IPS DF 6.9 (cell line): ENCODE data around the gene SMIM27.
"Not testable (repeated sequence)": the region's sequence is repeated elsewhere in the genome, so short reads cannot be mapped to it uniquely, and the experiment has no call there.

Experiments
- DNase-seq: peaks from one replicate; pipeline ENCODE4 v3.0.0-alpha.2; 2013; ENCODE audit warnings: low read depth, low spot score
- H3K27ac ChIP-seq: one replicate; pipeline ENCODE4 v1.5.1; 2013; ENCODE audit warnings: low read length, control low read depth
- H3K27me3 ChIP-seq: 2 replicates; pipeline ENCODE4 v1.6.1; 2013; ENCODE audit warnings: mild to moderate bottlenecking, low read length; ENCODE audit not compliant: control insufficient read depth, insufficient read depth
- H3K36me3 ChIP-seq: 2 replicates; pipeline ENCODE4 v1.6.1; 2013; ENCODE audit warnings: low read length; ENCODE audit not compliant: control insufficient read depth, insufficient read depth
- H3K4me1 ChIP-seq: 2 replicates; pipeline ENCODE4 v1.6.1; 2013; ENCODE audit warnings: low read length; ENCODE audit not compliant: control insufficient read depth, insufficient read depth
- H3K4me3 ChIP-seq: 2 replicates; pipeline ENCODE4 v1.5.1; 2013; ENCODE audit warnings: mild to moderate bottlenecking, low read length
- H3K9me3 ChIP-seq: 2 replicates; pipeline ENCODE4 v1.6.1; 2013; ENCODE audit warnings: low read length, inconsistent platforms; ENCODE audit not compliant: control insufficient read depth, insufficient read depth
- WGBS: extraction: QIAGEN DNeasy Blood & Tissue Kit; methylation state at CpG from one replicate; pipeline ENCODE4 v1.1.7; 2013; ENCODE audit warnings: mixed read lengths, missing lambda C conversion rate; ENCODE audit not compliant: insufficient read length, insufficient coverage; 5-methylcytosine and 5-hydroxymethylcytosine counted together

Gene SMIM27

DNA sequence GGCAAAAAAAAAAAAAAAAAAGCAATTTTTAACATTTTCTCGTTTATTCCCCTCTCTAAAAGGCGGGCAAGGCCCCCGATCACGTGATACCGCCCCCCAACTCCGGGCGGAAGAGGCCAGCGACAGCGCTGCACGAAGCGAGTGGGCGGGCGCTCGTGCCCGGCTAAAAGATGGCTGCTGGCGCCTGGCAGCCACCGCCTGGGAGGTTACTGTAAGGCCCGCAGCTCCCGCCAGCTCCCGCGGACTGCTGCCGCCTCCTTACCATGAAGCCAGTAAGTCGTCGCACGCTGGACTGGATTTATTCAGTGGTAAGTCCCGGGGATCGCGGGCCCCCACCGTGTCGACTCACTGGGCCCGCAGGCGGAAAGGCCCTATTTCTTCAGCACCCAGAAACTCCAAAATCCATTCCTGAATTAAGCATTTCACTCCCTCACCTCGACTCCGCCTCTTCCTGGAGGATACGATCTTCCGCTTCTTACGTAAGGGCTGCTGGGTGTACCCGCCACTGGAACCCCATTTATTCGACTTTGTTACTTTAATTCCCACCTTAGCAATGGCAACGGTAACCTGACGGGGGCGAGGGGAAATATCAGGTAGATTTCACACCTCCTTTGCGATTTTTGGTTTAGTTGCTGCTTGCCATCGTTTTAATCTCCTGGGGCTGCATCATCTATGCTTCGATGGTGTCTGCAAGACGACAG lies at the start of gene SMIM27, which contains the start of gene TOPORS:
TSS of gene SMIM27 (plus strand) at position 156 of the 701 bp plus-strand sequence. CDS start at position 264, 108 bp downstream.
TSS of gene TOPORS (minus strand) at position 415 of the 701 bp plus-strand sequence. CDS start at position 265, 150 bp downstream.
- Histone ChIP-seq H3K36me3 (no peaks in the 10 kb centered on the region), H3K4me1 (no peaks in the 10 kb centered on the region), H3K27me3 (no peaks in the 10 kb centered on the region), H3K27ac (no peak within 1 kb of the TSS), H3K9me3 (no peaks in the 10 kb centered on the region), H3K4me3 (peak within 1 kb of the TSS; percentile 99)
- no peak for DNase-seq
- no CpG with 5 or more reads among the region's 46 CpGs for WGBS

- no CpG with 5 or more reads among the region's 4 CpGs for WGBS
- H3K27ac ChIP-seq, result no peak overlapping the region
- H3K4me3 ChIP-seq, result no peak overlapping the region
- H3K4me1 ChIP-seq, result no peaks in the 10 kb centered on the region; the same call in 1 of the 2 replicates
- no peak for DNase-seq
- no peaks in the 10 kb centered on the region for H3K9me3 ChIP-seq
- no peaks in the 10 kb centered on the region for H3K36me3 ChIP-seq
- H3K27me3 ChIP-seq, result no peaks in the 10 kb centered on the region
These were observed 49.7 kb upstream of the SMIM27 start for GRCh38 chr9:32502464-32502863.

DNA sequence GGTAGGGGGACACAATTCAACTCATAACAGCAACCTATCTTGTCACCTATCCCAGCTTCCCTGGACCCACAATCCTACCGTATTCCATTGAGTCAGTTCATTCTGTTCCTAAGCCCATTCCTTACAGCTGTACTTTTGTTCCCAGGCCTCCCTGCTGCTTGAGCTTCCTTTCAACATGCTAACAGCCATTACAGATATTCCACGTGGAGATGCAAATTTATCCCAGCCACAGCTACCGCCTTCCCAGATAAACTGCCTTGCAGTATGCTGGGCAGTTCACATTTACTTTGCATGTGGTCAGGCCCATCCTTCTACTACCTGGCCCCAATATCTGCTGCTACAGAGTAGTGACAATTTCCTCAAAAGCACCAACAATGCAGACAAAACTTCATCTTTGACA lies 49.1 kb upstream of the SMIM27 start:
- no peaks in the 10 kb centered on the region for H3K27me3 ChIP-seq
- no peaks in the 10 kb centered on the region for H3K36me3 ChIP-seq
- no peak overlapping the region for H3K27ac ChIP-seq
- WGBS, result no CpG with 5 or more reads among the region's 3 CpGs
- no peak overlapping the region for H3K4me3 ChIP-seq
- no peaks in the 10 kb centered on the region; the same call in 1 of the 2 replicates for H3K4me1 ChIP-seq
- H3K9me3 ChIP-seq, result no peaks in the 10 kb centered on the region
- no peak for DNase-seq

- H3K9me3 ChIP-seq, result no peaks in the 10 kb centered on the region
- no peak for DNase-seq
- H3K27me3 ChIP-seq, result no peaks in the 10 kb centered on the region
- no peak overlapping the region for H3K27ac ChIP-seq
- no peak overlapping the region for H3K4me3 ChIP-seq
- no peaks in the 10 kb centered on the region for H3K36me3 ChIP-seq
- no CpG with 5 or more reads among the region's 1 CpG for WGBS
- 0 out of 2 replicates have a peak, but pooled peaks cover 2% of the 10 kb centered on the region for H3K4me1 ChIP-seq
These were observed 43.4 kb upstream of the SMIM27 start for GRCh38 chr9:32508728-32509127.

GRCh38 chr9:32516241-32516640 lies 35.9 kb upstream of the SMIM27 start:
- Histone ChIP-seq H3K9me3 (peaks cover 1% of the 10 kb centered on the region; the same call in 1 of the 2 replicates), H3K36me3 (no peaks in the 10 kb centered on the region), H3K4me1 (no peaks in the 10 kb centered on the region), H3K27ac (no peak overlapping the region), H3K4me3 (no peak overlapping the region), H3K27me3 (0 out of 2 replicates have a peak, but pooled peaks cover 1% of the 10 kb centered on the region)
- DNase-seq, result no peak

DNA sequence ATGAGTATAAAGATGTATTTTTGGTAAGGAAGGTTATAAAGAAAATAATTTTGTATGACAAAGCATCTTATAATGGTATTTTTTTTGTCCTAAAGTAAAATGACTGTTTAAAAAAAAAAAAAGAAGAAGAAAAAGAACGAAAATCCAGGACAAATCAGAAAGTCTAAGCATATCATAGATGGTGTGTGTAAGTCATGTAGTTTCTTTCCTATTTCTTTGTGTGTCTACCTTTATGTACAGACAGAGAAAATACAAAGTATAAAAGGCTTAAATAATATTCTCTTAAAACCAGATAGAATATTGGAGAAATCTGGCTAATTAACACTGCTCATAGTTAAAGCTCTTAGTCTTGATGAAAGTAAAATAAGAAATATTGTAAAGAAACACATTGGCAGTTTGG lies 33.9 kb upstream of the SMIM27 start:
- no CpG with 5 or more reads among the region's 1 CpG for WGBS

DNA sequence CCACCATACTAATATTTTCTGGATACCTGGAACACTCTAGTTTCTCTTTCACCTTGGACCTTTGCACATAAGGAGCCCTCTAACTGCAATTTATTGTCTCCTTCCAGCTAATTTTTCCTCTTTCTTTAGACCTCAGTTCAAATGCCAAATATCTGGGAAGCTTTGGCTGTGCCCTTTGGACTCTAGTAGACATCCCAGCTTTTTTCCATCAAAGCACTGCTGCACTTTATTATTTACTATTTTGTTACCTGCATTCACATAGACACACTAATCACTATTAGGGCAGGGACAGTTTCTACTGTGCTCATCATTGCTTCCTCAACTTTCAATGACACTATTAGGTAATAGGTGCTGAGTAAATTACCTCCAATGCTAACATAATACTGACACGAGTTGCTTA lies 28.2 kb upstream of the SMIM27 start:
- H3K4me3 ChIP-seq, result no peak overlapping the region
- WGBS, result no CpG with 5 or more reads among the region's 1 CpG
- H3K9me3 ChIP-seq, result no peaks in the 10 kb centered on the region; the same call in 1 of the 2 replicates
- H3K27me3 ChIP-seq, result no peaks in the 10 kb centered on the region
- no peaks in the 10 kb centered on the region for H3K4me1 ChIP-seq
- no peak overlapping the region for H3K27ac ChIP-seq
- no peaks in the 10 kb centered on the region for H3K36me3 ChIP-seq
- DNase-seq, result no peak

More for the DNA sequence above, 33.9 kb upstream of the SMIM27 start:
- Histone ChIP-seq H3K9me3 (peaks cover 1% of the 10 kb centered on the region; the same call in 1 of the 2 replicates), H3K27me3 (0 out of 2 replicates have a peak, but pooled peaks cover 1% of the 10 kb centered on the region), H3K4me3 (no peak overlapping the region), H3K4me1 (no peaks in the 10 kb centered on the region), H3K27ac (no peak overlapping the region), H3K36me3 (no peaks in the 10 kb centered on the region)
- no peak for DNase-seq

DNA sequence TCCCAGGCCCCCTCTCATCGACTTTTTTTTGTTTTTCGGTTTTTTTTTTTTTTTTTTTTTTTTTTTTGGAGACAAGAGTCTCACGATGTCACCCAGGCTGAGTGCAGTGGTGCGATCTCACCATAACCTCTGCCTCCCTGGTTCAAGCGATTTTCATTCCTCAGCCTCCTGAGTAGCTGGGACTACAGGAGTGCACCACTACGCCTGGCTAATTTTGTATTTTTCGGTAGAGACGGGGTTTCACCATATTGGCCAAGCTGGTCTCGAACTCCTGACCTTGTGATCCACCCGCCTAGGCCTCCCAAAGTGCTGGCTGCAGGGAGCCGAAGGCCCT lies 27.6 kb upstream of the SMIM27 start:
- not testable (repeated sequence) for H3K27ac ChIP-seq, H3K4me3 ChIP-seq, H3K27me3 ChIP-seq, H3K36me3 ChIP-seq, DNase-seq, H3K4me1 ChIP-seq, H3K9me3 ChIP-seq
- no CpG with 5 or more reads among the region's 11 CpGs for WGBS

- Histone ChIP-seq H3K27me3 (no peaks in the 10 kb centered on the region), H3K4me3 (no peak overlapping the region), H3K36me3 (no peaks in the 10 kb centered on the region), H3K9me3 (no peaks in the 10 kb centered on the region), H3K27ac (no peak overlapping the region), H3K4me1 (no peaks in the 10 kb centered on the region)
- DNase-seq, result no peak
- no CpG with 5 or more reads among the region's 22 CpGs for WGBS
These were observed 27.0 kb upstream of the SMIM27 start for GRCh38 chr9:32524892-32525708.

DNA sequence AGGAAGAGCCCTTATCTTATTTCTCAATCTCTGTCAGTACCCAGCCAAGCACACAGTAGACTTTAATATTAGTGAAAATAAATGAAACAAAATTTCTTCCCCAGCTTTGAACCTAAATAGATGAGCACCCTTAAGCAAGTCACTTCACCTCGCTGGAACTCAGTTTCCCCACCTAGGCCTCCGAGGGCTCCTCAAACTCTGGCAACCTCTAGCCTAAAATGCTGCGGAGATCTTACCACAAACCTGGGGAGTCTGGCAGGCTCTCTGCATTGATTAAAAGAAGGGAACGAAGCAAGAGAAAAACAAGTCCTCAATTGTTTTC lies 26.5 kb upstream of the SMIM27 start:
- no CpG with 5 or more reads among the region's 4 CpGs for WGBS
- Histone ChIP-seq H3K36me3 (no peaks in the 10 kb centered on the region), H3K27ac (no peak overlapping the region), H3K9me3 (no peaks in the 10 kb centered on the region), H3K27me3 (no peaks in the 10 kb centered on the region), H3K4me3 (peak overlapping the region; percentile 43; the same call in 1 of the 2 replicates), H3K4me1 (no peaks in the 10 kb centered on the region)
- no peak for DNase-seq
